Caco-2 (cell line): ENCODE data around the gene PNMT. TPM values are rescaled to one million over a fixed set of nuclear protein-coding genes. Genes with fewer than 3 reads are reported as not detected.

Experiments used
- BruUV-seq: library from RNA; stranded (reverse); fragments of 400-500 nt; replicated peaks from 2 replicates; lab custom pipeline; 2021; lab: Mats Ljungman, UMichigan
- CTCF ChIA-PET: fragments of 300-600 bp; sonication (Branson Sonifier 250); formaldehyde crosslinking; loops from one replicate; lab custom pipeline; 2022; ENCODE audit warnings: antibody characterized with exemption; lab: Charles Lee
- POLR2A ChIA-PET: fragments of 300-600 bp; sonication (Branson Sonifier 250); formaldehyde crosslinking; loops from one replicate; lab custom pipeline; 2022; ENCODE audit warnings: antibody characterized with exemption; lab: Charles Lee
- DNase-seq, 2 experiments: peaks; one replicate each; pipeline versions ENCODE4 v3.0.0 to v3.0.0-alpha.2; 2020 to 2022
- H3K27me3 ChIP-seq: replicated peaks from 2 replicates; pipeline ENCODE4 v1.6.0; 2011; ENCODE audit warnings: low read length; ENCODE audit not compliant: control insufficient read depth, insufficient read depth
- H3K36me3 ChIP-seq: 2 replicates; pipeline ENCODE4 v1.5.1; 2011; ENCODE audit warnings: low read length; ENCODE audit not compliant: control insufficient read depth, insufficient read depth
- H3K4me1 ChIP-seq: fragments of 250-450 bp; sonication (Bioruptor Pico); 2 replicates; pipeline ENCODE4 v1.5.1; 2020; ENCODE audit warnings: mild to moderate bottlenecking
- H3K4me3 ChIP-seq: 2 replicates; pipeline ENCODE4 v1.5.1; 2011; ENCODE audit warnings: low read depth, mild to moderate bottlenecking, control low read depth, low read length
- H3K9me3 ChIP-seq: fragments of 250-450 bp; sonication (Bioruptor Pico); 2 replicates; pipeline ENCODE4 v1.5.1; 2020; ENCODE audit warnings: mild to moderate bottlenecking, moderate library complexity
- H3K27ac Mint-ChIP-seq: one replicate; pipeline ENCODE4 v1.8.0; 2022; ENCODE audit warnings: mixed read lengths; ENCODE audit not compliant: unreplicated experiment
- H3K27me3 Mint-ChIP-seq: one replicate; pipeline ENCODE4 v1.8.0; 2022; ENCODE audit warnings: mixed read lengths; ENCODE audit not compliant: insufficient read depth, unreplicated experiment
- H3K36me3 Mint-ChIP-seq: one replicate; pipeline ENCODE4 v1.8.0; 2022; ENCODE audit warnings: mild to moderate bottlenecking, mixed read lengths; ENCODE audit not compliant: insufficient read depth, unreplicated experiment
- H3K4me1 Mint-ChIP-seq: one replicate; pipeline ENCODE4 v1.8.0; 2022; ENCODE audit warnings: low read depth, mixed read lengths; ENCODE audit not compliant: unreplicated experiment
- H3K4me3 Mint-ChIP-seq: one replicate; pipeline ENCODE4 v1.8.0; 2022; ENCODE audit warnings: mild to moderate bottlenecking, moderate library complexity, mixed read lengths; ENCODE audit not compliant: unreplicated experiment
- H3K9me3 Mint-ChIP-seq: one replicate; pipeline ENCODE4 v1.8.0; 2022; ENCODE audit warnings: mixed read lengths; ENCODE audit not compliant: unreplicated experiment
- CTCF ChIP-seq, 2 experiments: fragments of 200-600 bp in 1 of 2; IDR thresholded peaks; 1 replicate in 1 of 2; 2 replicates in 1 of 2; pipeline versions ENCODE4 v1.5.1 to v1.8.0; 2011 to 2022; ENCODE audit warnings: antibody characterized with exemption in 1 of 2, control low read depth in 1 of 2, inconsistent platforms in 1 of 2, low read depth in 1 of 2, low read length in 1 of 2, mild to moderate bottlenecking in 1 of 2, moderate library complexity in 1 of 2; ENCODE audit not compliant: insufficient read depth in 1 of 2, severe bottlenecking in 1 of 2, unreplicated experiment in 1 of 2
- intact Hi-C: fragments of 100-400 bp; cut with micrococcal nuclease; formaldehyde crosslinking; loops from one replicate; pipeline ENCODE4 v1.10.0; 2022; ENCODE audit not compliant: unreplicated experiment
- total RNA-seq: library from RNA; stranded (reverse); gene quantifications from 2 replicates; pipeline ENCODE4 v1.2.3, GENCODE V29; 2022

PNMT gene
- total RNA-seq, 1 experiment from 2014 or later = not detected

- H3K36me3 Mint-ChIP-seq = peaks cover 9% of the 10 kb centered on the region
- ChIA-PET CTCF (interaction anchor here (0.7 kb wide), 1 partner anchor 12 kb away, joined by 3 read pairs; no protein-coding TSS in a partner anchor), POLR2A (no interaction called here)
- no peaks in the 10 kb centered on the region for H3K4me1 Mint-ChIP-seq
- no peak overlapping the region for H3K27ac Mint-ChIP-seq
- DNase-seq = no peak
- Histone ChIP-seq H3K36me3 (peaks cover 2% of the 10 kb centered on the region), H3K4me3 (no peak overlapping the region), H3K4me1 (peaks cover 4% of the 10 kb centered on the region), H3K9me3 (no peaks in the 10 kb centered on the region), H3K27me3 (no peaks in the 10 kb centered on the region)
- H3K27me3 Mint-ChIP-seq = no peaks in the 10 kb centered on the region
- no peaks in the 10 kb centered on the region for H3K9me3 Mint-ChIP-seq
- H3K4me3 Mint-ChIP-seq = no peak overlapping the region
- intact Hi-C loops = no loop called here
- TF ChIP-seq CTCF (IDR thresholded peaks at IDR 0.05; ENCODE audit: insufficient read depth in 1 of 2, low read depth in 1 of 2, low read length in 1 of 2, severe bottlenecking in 1 of 2, unreplicated experiment in 1 of 2) = no peak
- BruUV-seq = no TSS peak
These were observed 9.9 kb upstream of the PNMT start for GRCh38 chr17:39658346-39658745.

GRCh38 chr17:39658760-39659159 is 9.5 kb upstream of the PNMT start:
- Mint-ChIP-seq H3K9me3 (no peaks in the 10 kb centered on the region), H3K27me3 (no peaks in the 10 kb centered on the region), H3K4me3 (no peak overlapping the region), H3K36me3 (peaks cover 9% of the 10 kb centered on the region), H3K27ac (no peak overlapping the region), H3K4me1 (no peaks in the 10 kb centered on the region)
- H3K4me3 ChIP-seq = no peak overlapping the region
- peaks cover 2% of the 10 kb centered on the region for H3K36me3 ChIP-seq
- POLR2A ChIA-PET = no interaction called here
- H3K27me3 ChIP-seq = no peaks in the 10 kb centered on the region
- no TSS peak for BruUV-seq
- DNase-seq = no peak
- intact Hi-C loops = no loop called here
- TF ChIP-seq CTCF (IDR thresholded peaks at IDR 0.05; ENCODE audit: insufficient read depth in 1 of 2, low read depth in 1 of 2, low read length in 1 of 2, severe bottlenecking in 1 of 2, unreplicated experiment in 1 of 2) = no peak
- CTCF ChIA-PET = interaction anchor here (0.7 kb wide), 1 partner anchor 12 kb away, joined by 3 read pairs; no protein-coding TSS in a partner anchor
- H3K9me3 ChIP-seq = no peaks in the 10 kb centered on the region
- H3K4me1 ChIP-seq = no peaks in the 10 kb centered on the region; the same call in 1 of the 2 replicates

GRCh38 chr17:39659279-39660010 is 8.8 kb upstream of the PNMT start:
- Histone ChIP-seq H3K9me3 (no peaks in the 10 kb centered on the region), H3K27me3 (no peaks in the 10 kb centered on the region), H3K36me3 (peaks cover 2% of the 10 kb centered on the region), H3K4me1 (no peaks in the 10 kb centered on the region; the same call in 1 of the 2 replicates), H3K4me3 (no peak overlapping the region)
- Mint-ChIP-seq H3K36me3 (peaks cover 9% of the 10 kb centered on the region), H3K27me3 (no peaks in the 10 kb centered on the region), H3K4me3 (no peak overlapping the region), H3K4me1 (no peaks in the 10 kb centered on the region), H3K9me3 (no peaks in the 10 kb centered on the region), H3K27ac (no peak overlapping the region)
- DNase-seq = no peak
- CTCF ChIA-PET = no interaction called here
- no peak for TF ChIP-seq CTCF (IDR thresholded peaks at IDR 0.05; ENCODE audit: insufficient read depth in 1 of 2, low read depth in 1 of 2, low read length in 1 of 2, severe bottlenecking in 1 of 2, unreplicated experiment in 1 of 2)
- intact Hi-C loops = no loop called here
- POLR2A ChIA-PET = no interaction called here
- BruUV-seq = no TSS peak
